ENCODE results near the gene TRAF3IP3.

The TRAF3IP3 gene

GRCh38 chr1:209742409-209743144 is 13.3 kb upstream of the TRAF3IP3 start:
- TF ChIP-seq FOXA1 (IDR thresholded peaks at IDR 0.05) (no peak), SP1 (IDR thresholded peaks at IDR 0.05) (no peak), ZNF384 (IDR thresholded peaks at IDR 0.05) (no peak), ARNT (IDR thresholded peaks at IDR 0.05) (no peak), FOXK2 (IDR thresholded peaks at IDR 0.05) (no peak), ELF4 (IDR thresholded peaks at IDR 0.05) (no peak), HDGF (IDR thresholded peaks at IDR 0.05; ENCODE audit: borderline replicate concordance) (no peak), FOXM1 (IDR thresholded peaks at IDR 0.05; ENCODE audit: borderline replicate concordance) (no peak), SUZ12 (IDR thresholded peaks at IDR 0.05) (no peak), BHLHE40 (IDR thresholded peaks at IDR 0.05; ENCODE audit: borderline replicate concordance) (no peak), LEF1 (IDR thresholded peaks at IDR 0.05; ENCODE audit: borderline replicate concordance) (no peak), PKNOX1 (IDR thresholded peaks at IDR 0.05) (no peak), TARDBP (IDR thresholded peaks at IDR 0.05) (no peak), L3MBTL2 (conservative IDR thresholded peaks at IDR 0.05) (no peak), CTBP1 (IDR thresholded peaks at IDR 0.05; ENCODE audit: borderline replicate concordance) (no peak), NFRKB (IDR thresholded peaks at IDR 0.05) (no peak)
- ChIA-PET POLR2A (no interaction called here), CTCF (no interaction called here)
- no peak for DNase-seq (ENCODE audit: extremely low spot score)

GRCh38 chr1:209743145-209743482 is 12.7 kb upstream of the TRAF3IP3 start:
- POLR2A ChIA-PET: no interaction called here
- no peak for DNase-seq (ENCODE audit: extremely low spot score)
- CTCF ChIA-PET: no interaction called here
- TF ChIP-seq FOXK2 (IDR thresholded peaks at IDR 0.05): no peak
- no peak for TF ChIP-seq HDGF (IDR thresholded peaks at IDR 0.05; ENCODE audit: borderline replicate concordance)
- no peak for TF ChIP-seq FOXA1 (IDR thresholded peaks at IDR 0.05)
- no peak for TF ChIP-seq NFRKB (IDR thresholded peaks at IDR 0.05)
- no peak for TF ChIP-seq ELF4 (IDR thresholded peaks at IDR 0.05)
- no peak for TF ChIP-seq FOXM1 (IDR thresholded peaks at IDR 0.05; ENCODE audit: borderline replicate concordance)
- no peak for TF ChIP-seq LEF1 (IDR thresholded peaks at IDR 0.05; ENCODE audit: borderline replicate concordance)
- no peak for TF ChIP-seq SP1 (IDR thresholded peaks at IDR 0.05)

- DNase-seq (ENCODE audit: extremely low spot score): no peak
- POLR2A ChIA-PET: no interaction called here
- CTCF ChIA-PET: no interaction called here
- TF ChIP-seq FOXA1 (IDR thresholded peaks at IDR 0.05) (no peak), SUZ12 (IDR thresholded peaks at IDR 0.05) (no peak), ARNT (IDR thresholded peaks at IDR 0.05) (no peak), ELF4 (IDR thresholded peaks at IDR 0.05) (no peak), LEF1 (IDR thresholded peaks at IDR 0.05; ENCODE audit: borderline replicate concordance) (no peak)
These were observed 9.2 kb upstream of the TRAF3IP3 start for GRCh38 chr1:209746451-209747165.

GRCh38 chr1:209747580-209748262 is 8.1 kb upstream of the TRAF3IP3 start:
- CTCF ChIA-PET: interaction anchor here (0.5 to 2.2 kb wide), 4 partner anchors 12 to 1924 kb away, joined by 3 to 7 read pairs (median 4); no protein-coding TSS in a partner anchor
- TF ChIP-seq BHLHE40 (IDR thresholded peaks at IDR 0.05; ENCODE audit: borderline replicate concordance) (no peak), L3MBTL2 (conservative IDR thresholded peaks at IDR 0.05) (peak; percentile 60)
- POLR2A ChIA-PET: interaction anchor here (1.1 kb wide), 1 partner anchor 37 kb away, joined by 4 read pairs; the partner anchor contains the start of gene C1orf74
- DNase-seq (ENCODE audit: extremely low spot score): peak; percentile 93

GRCh38 chr1:209748620-209749019 is 7.2 kb upstream of the TRAF3IP3 start:
- ChIA-PET CTCF (interaction anchor here (0.6 to 2.2 kb wide), 4 partner anchors 12 to 183 kb away, joined by 4 to 7 read pairs (median 5); no protein-coding TSS in a partner anchor), POLR2A (interaction anchor here (1.1 kb wide), 1 partner anchor 36 kb away, joined by 4 read pairs; the partner anchor contains the start of gene C1orf74)
- no peak for TF ChIP-seq ELF4 (IDR thresholded peaks at IDR 0.05)
- no peak for TF ChIP-seq BHLHE40 (IDR thresholded peaks at IDR 0.05; ENCODE audit: borderline replicate concordance)
- no peak for TF ChIP-seq ARNT (IDR thresholded peaks at IDR 0.05)
- TF ChIP-seq FOXM1 (IDR thresholded peaks at IDR 0.05; ENCODE audit: borderline replicate concordance): no peak
- no peak for TF ChIP-seq SUZ12 (IDR thresholded peaks at IDR 0.05)
- no peak for TF ChIP-seq ZNF384 (IDR thresholded peaks at IDR 0.05)
- TF ChIP-seq LEF1 (IDR thresholded peaks at IDR 0.05; ENCODE audit: borderline replicate concordance): no peak
- no peak for TF ChIP-seq TARDBP (IDR thresholded peaks at IDR 0.05)
- no peak for TF ChIP-seq L3MBTL2 (conservative IDR thresholded peaks at IDR 0.05)
- no peak for TF ChIP-seq HDGF (IDR thresholded peaks at IDR 0.05; ENCODE audit: borderline replicate concordance)
- no peak for TF ChIP-seq CTBP1 (IDR thresholded peaks at IDR 0.05; ENCODE audit: borderline replicate concordance)
- DNase-seq (ENCODE audit: extremely low spot score): no peak

GRCh38 chr1:209749205-209749604 is 6.6 kb upstream of the TRAF3IP3 start:
- POLR2A ChIA-PET: no interaction called here

More at GRCh38 chr1:209749205-209749604, 6.6 kb upstream of the TRAF3IP3 start:
- no peak for DNase-seq (ENCODE audit: extremely low spot score)
- TF ChIP-seq PKNOX1 (IDR thresholded peaks at IDR 0.05) (no peak), LEF1 (IDR thresholded peaks at IDR 0.05; ENCODE audit: borderline replicate concordance) (no peak), BHLHE40 (IDR thresholded peaks at IDR 0.05; ENCODE audit: borderline replicate concordance) (no peak), FOXA1 (IDR thresholded peaks at IDR 0.05) (no peak), CTBP1 (IDR thresholded peaks at IDR 0.05; ENCODE audit: borderline replicate concordance) (no peak), ARNT (IDR thresholded peaks at IDR 0.05) (no peak), HDGF (IDR thresholded peaks at IDR 0.05; ENCODE audit: borderline replicate concordance) (no peak), ELF4 (IDR thresholded peaks at IDR 0.05) (no peak), NFRKB (IDR thresholded peaks at IDR 0.05) (no peak), SUZ12 (IDR thresholded peaks at IDR 0.05) (no peak), ZNF384 (IDR thresholded peaks at IDR 0.05) (no peak), FOXK2 (IDR thresholded peaks at IDR 0.05) (no peak), TARDBP (IDR thresholded peaks at IDR 0.05) (no peak), FOXM1 (IDR thresholded peaks at IDR 0.05; ENCODE audit: borderline replicate concordance) (no peak), L3MBTL2 (conservative IDR thresholded peaks at IDR 0.05) (no peak), SP1 (IDR thresholded peaks at IDR 0.05) (no peak)
- CTCF ChIA-PET: interaction anchor here (2.2 kb wide), 1 partner anchor 183 kb away, joined by 6 read pairs; no protein-coding TSS in a partner anchor
